MM.1S (cell line): Measurements from ENCODE around the gene TBL1Y.

ENCODE experiments used
- EZH2 ChIP-seq: fragments of 300-600 bp; sonication (generic); optimal IDR thresholded peaks from 2 replicates; pipeline ENCODE3; 2017; ENCODE audit warnings: low read depth, mild to moderate bottlenecking, antibody characterized with exemption, low read length, mixed read lengths
- EZH2phosphoT487 ChIP-seq: fragments of 300-600 bp; sonication (generic); IDR thresholded peaks from 2 replicates; pipeline ENCODE4 v1.6.1; 2018; ENCODE audit warnings: antibody characterized with exemption, low read length
- TF ChIP-seq, protein P1 (sequence below): fragments of 300-600 bp; sonication (generic); IDR thresholded peaks from 2 replicates; pipeline ENCODE4 v1.5.1; 2016; ENCODE audit warnings: antibody characterized with exemption, low read length, mixed read lengths

DNA sequence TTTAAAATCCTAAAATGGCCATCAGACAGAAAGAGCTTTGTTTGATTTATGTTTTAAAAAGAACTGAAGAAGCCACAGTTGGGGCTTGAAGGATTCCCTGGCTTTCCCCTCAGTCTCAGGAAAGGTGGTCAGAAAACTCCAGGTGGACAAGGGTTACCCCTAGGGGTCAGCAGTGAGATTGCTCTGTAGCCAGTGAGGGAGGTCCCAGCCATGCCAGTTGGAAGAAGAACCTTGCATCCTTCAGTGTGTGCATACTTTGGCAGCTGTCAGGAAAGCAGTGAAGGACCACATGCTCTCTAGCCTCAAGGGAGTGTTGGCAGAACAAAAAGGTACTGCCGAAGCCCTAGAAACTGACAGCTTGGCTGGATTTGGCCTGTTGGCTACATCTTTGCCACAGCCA is 182.3 kb downstream of the TBL1Y start:
- TF ChIP-seq, protein P1, sequence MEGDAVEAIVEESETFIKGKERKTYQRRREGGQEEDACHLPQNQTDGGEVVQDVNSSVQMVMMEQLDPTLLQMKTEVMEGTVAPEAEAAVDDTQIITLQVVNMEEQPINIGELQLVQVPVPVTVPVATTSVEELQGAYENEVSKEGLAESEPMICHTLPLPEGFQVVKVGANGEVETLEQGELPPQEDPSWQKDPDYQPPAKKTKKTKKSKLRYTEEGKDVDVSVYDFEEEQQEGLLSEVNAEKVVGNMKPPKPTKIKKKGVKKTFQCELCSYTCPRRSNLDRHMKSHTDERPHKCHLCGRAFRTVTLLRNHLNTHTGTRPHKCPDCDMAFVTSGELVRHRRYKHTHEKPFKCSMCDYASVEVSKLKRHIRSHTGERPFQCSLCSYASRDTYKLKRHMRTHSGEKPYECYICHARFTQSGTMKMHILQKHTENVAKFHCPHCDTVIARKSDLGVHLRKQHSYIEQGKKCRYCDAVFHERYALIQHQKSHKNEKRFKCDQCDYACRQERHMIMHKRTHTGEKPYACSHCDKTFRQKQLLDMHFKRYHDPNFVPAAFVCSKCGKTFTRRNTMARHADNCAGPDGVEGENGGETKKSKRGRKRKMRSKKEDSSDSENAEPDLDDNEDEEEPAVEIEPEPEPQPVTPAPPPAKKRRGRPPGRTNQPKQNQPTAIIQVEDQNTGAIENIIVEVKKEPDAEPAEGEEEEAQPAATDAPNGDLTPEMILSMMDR = no peak
- no peak for TF ChIP-seq EZH2
- TF ChIP-seq EZH2phosphoT487 = no peak
